ENCODE data around the gene EFNA2.

GRCh38 chr19:1254530-1255185 lies 31.0 kb upstream of the EFNA2 start:
- TF ChIP-seq POLR2AphosphoS5 (IDR thresholded peaks at IDR 0.05; ENCODE audit: insufficient read depth in 1 of 2, low read depth in 1 of 2) (no peak), CTCF (IDR thresholded peaks at IDR 0.05) (no peak), POLR2A (IDR thresholded peaks at IDR 0.05) (no peak)

All from vagina (tissue), 2 donors.